Ovary (tissue), 9 donors: ENCODE data around the gene DHRS11. TPM values are rescaled to one million over a fixed set of nuclear protein-coding genes. Genes with fewer than 3 reads are reported as not detected.

Experiments used
- DNase-seq, 5 donors: peaks; one replicate each; pipeline ENCODE4 v3.0.0-alpha.2; 2019 to 2020
- H3K27ac ChIP-seq, 2 donors: fragments of 200-600 bp; one replicate each; pipeline versions ENCODE4 v1.5.1 to v1.8.0; 2019 to 2022
- H3K27me3 ChIP-seq: fragments of 200-600 bp; one replicate; pipeline ENCODE4 v1.8.0; 2022
- H3K36me3 ChIP-seq: fragments of 200-600 bp; sonication (generic); one replicate; pipeline ENCODE4 v1.5.1; 2019
- H3K4me1 ChIP-seq: one replicate; pipeline ENCODE4 v1.8.1; 2013; ENCODE audit warnings: mild to moderate bottlenecking, moderate library complexity; ENCODE audit not compliant: insufficient read depth
- H3K4me3 ChIP-seq: fragments of 200-600 bp; sonication (generic); one replicate; pipeline ENCODE4 v1.5.1; 2017
- H3K9me3 ChIP-seq, 2 donors: fragments of 200-600 bp in 1 of 2; sonication (generic) in 1 of 2; one replicate each; pipeline versions ENCODE4 v1.5.1 to v1.8.1; 2013 to 2019; ENCODE audit warnings: mild to moderate bottlenecking in 1 of 2, moderate library complexity in 1 of 2
- EP300 ChIP-seq: sonication (generic); formaldehyde crosslinking; IDR thresholded peaks from one replicate; pipeline ENCODE4 v1.6.1; 2017; ENCODE audit warnings: antibody characterized with exemption
- POLR2A ChIP-seq: fragments of 450-650 bp; IDR thresholded peaks from one replicate; pipeline ENCODE4 v1.6.1; 2017; ENCODE audit warnings: antibody characterized with exemption, mild to moderate bottlenecking, moderate library complexity
- WGBS, 3 donors: extraction: QIAGEN DNeasy Blood & Tissue Kit in 1 of 3; methylation state at CpG; one replicate each; pipeline versions ENCODE4 v1.1.5 to v1.1.7; 2013 to 2017; 5-methylcytosine and 5-hydroxymethylcytosine counted together
- intact Hi-C, 4 donors: fragments of 100-400 bp; cut with DNase I; formaldehyde crosslinking; loops; one replicate each; pipeline versions ENCODE4 v1.11.0 to v1.15.1; 2022 to 2023
- polyA plus RNA-seq, 2 donors: library from polyadenylated mRNA; stranded (reverse); fragments of 200-250 nt in 1 of 2; fragments of 350-450 nt in 1 of 2; fragmentation: Illumina TruSeq in 1 of 2; extraction: RNeasy Lipid Tissue Mini Kit (QIAGEN cat#74804) in 1 of 2; gene quantifications; one replicate each; pipeline ENCODE4 v1.2.3, GENCODE V29; 2013 to 2014
- total RNA-seq, 7 donors: library from RNA; depleted of rRNA in 2 of 7; stranded (reverse); fragments of >200 nt in 2 of 7; fragmentation: NEBNext Ultra II Directional in 3 of 7; extraction: Animal tissue kit (Norgen Biotek cat#: 25700) in 3 of 7; gene quantifications; one replicate each; pipeline versions ENCODE4 v1.1.0 to v1.2.4, GENCODE V29; 2016 to 2023
- TF ChIP-seq, protein P1 (sequence below), 3 donors: fragments of 450-650 bp in 2 of 3; fragments of 200-600 bp in 1 of 3; IDR thresholded peaks; one replicate each; pipeline versions ENCODE4 v1.5.1 to v1.8.0; 2016 to 2022; ENCODE audit warnings: antibody characterized with exemption in 3 of 3, mild to moderate bottlenecking in 1 of 3
- donor health status: DM: no; HTN: no; CAD: no; lungs with moderate emphysema.
- donor health status: DM: no; HTN: no; CAD: no.
- donor health status: Bipolar disorder and iron deficiency.
- donor health status: DM: yes; HTN: yes; CAD: no.
- donor health status: DM: no; HTN: no; CAD: no.
- donor health status: DM: yes; HTN: yes; CAD: no.

The DHRS11 gene
- total and polyA plus RNA-seq, 9 donors = 3.0 to 10.2 (median 6.6) TPM

DNA sequence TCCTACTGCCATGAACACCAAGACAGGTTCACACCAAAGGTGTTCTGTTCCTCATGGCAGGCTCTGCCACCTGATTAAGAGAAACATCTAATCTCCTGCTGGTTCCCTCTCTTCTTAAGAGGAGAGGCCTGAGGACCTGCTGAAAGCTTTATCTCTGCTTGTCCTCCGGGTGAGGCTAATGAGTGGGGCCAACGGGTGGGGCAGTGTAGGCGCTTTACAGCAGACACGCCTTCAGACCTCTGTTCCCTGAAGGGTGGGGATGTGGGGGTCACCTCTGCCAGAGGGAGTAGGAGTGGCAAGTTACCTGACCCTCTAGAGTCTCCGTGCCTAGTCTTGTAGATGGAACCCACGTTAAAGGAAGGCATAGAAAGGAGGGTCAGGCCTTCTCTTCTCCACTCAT, 5.5 kb downstream of the DHRS11 start:
- Histone ChIP-seq H3K4me1 (peaks cover 8% of the 10 kb centered on the region), H3K27me3 (no peaks in the 10 kb centered on the region), H3K36me3 (no peaks in the 10 kb centered on the region), H3K4me3 (no peak overlapping the region), H3K27ac (no peak overlapping the region), H3K9me3 (no peaks in the 10 kb centered on the region)
- intact Hi-C loops = no loop called here
- 87% methylated on average over 6 of the region's 6 CpGs for WGBS, 3 donors
- TF ChIP-seq POLR2A = no peak
- TF ChIP-seq EP300 = no peak
- TF ChIP-seq, protein P1, sequence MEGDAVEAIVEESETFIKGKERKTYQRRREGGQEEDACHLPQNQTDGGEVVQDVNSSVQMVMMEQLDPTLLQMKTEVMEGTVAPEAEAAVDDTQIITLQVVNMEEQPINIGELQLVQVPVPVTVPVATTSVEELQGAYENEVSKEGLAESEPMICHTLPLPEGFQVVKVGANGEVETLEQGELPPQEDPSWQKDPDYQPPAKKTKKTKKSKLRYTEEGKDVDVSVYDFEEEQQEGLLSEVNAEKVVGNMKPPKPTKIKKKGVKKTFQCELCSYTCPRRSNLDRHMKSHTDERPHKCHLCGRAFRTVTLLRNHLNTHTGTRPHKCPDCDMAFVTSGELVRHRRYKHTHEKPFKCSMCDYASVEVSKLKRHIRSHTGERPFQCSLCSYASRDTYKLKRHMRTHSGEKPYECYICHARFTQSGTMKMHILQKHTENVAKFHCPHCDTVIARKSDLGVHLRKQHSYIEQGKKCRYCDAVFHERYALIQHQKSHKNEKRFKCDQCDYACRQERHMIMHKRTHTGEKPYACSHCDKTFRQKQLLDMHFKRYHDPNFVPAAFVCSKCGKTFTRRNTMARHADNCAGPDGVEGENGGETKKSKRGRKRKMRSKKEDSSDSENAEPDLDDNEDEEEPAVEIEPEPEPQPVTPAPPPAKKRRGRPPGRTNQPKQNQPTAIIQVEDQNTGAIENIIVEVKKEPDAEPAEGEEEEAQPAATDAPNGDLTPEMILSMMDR (IDR thresholded peaks at IDR 0.05) = no peak
- no peak for DNase-seq

DNA sequence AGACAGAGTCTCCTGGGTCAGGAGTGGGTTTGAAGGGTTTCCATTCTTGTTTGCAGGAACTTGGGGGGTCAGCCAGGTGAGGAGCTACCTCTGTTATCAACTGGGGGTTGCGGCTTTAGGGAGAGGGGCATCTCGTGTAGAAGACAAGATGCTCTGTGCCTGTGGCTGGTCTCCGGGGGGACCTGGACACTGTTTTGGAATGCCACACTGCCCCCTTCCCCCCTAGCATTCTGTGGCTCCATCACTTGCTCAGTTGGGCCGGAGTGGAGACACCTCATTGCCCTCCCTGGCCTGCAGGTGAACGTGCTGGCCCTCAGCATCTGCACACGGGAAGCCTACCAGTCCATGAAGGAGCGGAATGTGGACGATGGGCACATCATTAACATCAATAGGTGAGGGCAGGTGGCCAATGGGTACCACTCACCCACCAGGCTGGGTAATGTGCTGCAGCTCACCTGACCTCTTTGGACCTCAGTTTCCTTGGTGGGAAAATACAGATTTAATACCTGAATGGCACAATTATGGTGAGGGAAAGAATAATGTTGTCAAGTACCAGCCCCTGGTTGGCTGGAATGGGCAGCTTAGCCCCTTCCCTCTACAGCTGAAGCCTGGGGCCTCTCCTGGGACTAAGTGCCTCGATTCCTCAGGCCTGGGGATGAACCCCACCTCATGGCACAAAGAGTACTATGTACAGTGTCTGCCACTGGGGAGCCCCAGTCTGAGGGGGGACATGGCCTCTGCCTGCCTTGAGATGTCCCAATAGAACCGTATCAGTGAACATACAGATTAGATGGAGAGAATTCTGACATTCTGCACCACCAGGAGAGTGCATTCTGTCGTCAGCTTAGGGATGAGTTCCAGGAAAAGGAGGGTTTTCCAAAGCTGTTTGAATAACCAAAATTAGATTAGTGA, 6.4 kb downstream of the DHRS11 start:
- Histone ChIP-seq H3K9me3 (no peaks in the 10 kb centered on the region), H3K27me3 (no peaks in the 10 kb centered on the region), H3K4me3 (no peak overlapping the region), H3K4me1 (peaks cover 5% of the 10 kb centered on the region), H3K36me3 (no peaks in the 10 kb centered on the region), H3K27ac (no peak overlapping the region)
- TF ChIP-seq EP300 = no peak
- TF ChIP-seq, protein P1 (IDR thresholded peaks at IDR 0.05) = no peak
- no peak for TF ChIP-seq POLR2A
- 85 to 93% (median 89%) methylated on average over 11 of the region's 11 CpGs for WGBS, 3 donors
- DNase-seq = peak in 1 of 5 donors; percentile 4
- intact Hi-C loops = no loop called here

- Histone ChIP-seq H3K4me1 (peaks cover 5% of the 10 kb centered on the region), H3K27me3 (no peaks in the 10 kb centered on the region), H3K36me3 (no peaks in the 10 kb centered on the region), H3K4me3 (no peak overlapping the region), H3K27ac (no peak overlapping the region), H3K9me3 (no peaks in the 10 kb centered on the region)
- intact Hi-C loops = no loop called here
- TF ChIP-seq, protein P1 (IDR thresholded peaks at IDR 0.05) = no peak
- TF ChIP-seq POLR2A (no peak), EP300 (no peak)
- WGBS, 3 donors = 83 to 90% (median 84%) methylated on average over 13 of the region's 13 CpGs
- DNase-seq = no peak
Measured at GRCh38 chr17:36598951-36599401, 7.3 kb downstream of the DHRS11 start.

DNA sequence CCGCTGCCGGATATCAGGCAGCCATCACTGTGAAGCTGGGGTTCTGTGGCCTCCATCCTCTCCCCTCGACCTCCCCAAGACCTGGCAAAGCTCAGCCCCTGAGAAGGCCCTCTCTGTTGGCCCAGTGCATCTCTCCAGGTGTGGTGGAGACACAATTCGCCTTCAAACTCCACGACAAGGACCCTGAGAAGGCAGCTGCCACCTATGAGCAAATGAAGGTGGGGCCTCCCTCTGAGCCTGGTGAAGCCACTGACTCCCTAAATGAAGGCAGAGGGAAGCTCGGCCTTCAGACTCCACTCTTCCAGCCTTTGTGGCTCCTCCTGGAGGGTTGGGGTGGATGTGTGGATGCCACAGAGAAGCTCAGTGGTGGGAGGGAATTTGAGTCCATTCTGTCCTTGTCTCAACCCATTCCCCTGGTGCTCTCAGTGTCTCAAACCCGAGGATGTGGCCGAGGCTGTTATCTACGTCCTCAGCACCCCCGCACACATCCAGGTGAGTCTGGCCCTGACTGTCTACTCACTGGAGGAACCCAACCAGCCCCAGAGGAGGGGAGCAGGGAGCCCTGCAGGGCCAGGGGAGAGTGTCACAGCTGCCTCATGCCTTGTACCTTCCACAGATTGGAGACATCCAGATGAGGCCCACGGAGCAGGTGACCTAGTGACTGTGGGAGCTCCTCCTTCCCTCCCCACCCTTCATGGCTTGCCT, 8.0 kb downstream of the DHRS11 start:
- H3K4me1 ChIP-seq = peaks cover 5% of the 10 kb centered on the region
- no peaks in the 10 kb centered on the region for H3K9me3 ChIP-seq
- H3K27ac ChIP-seq = no peak overlapping the region
- TF ChIP-seq EP300 (no peak), POLR2A (no peak)
- TF ChIP-seq, protein P1 (IDR thresholded peaks at IDR 0.05) = no peak
- no peak overlapping the region for H3K4me3 ChIP-seq
- DNase-seq = no peak
- intact Hi-C loops = no loop called here
- H3K36me3 ChIP-seq = no peaks in the 10 kb centered on the region
- 85 to 90% (median 87%) methylated on average over 11 of the region's 11 CpGs for WGBS, 3 donors
- H3K27me3 ChIP-seq = no peaks in the 10 kb centered on the region
